ENCODE data around the gene C1QL1.

DNA sequence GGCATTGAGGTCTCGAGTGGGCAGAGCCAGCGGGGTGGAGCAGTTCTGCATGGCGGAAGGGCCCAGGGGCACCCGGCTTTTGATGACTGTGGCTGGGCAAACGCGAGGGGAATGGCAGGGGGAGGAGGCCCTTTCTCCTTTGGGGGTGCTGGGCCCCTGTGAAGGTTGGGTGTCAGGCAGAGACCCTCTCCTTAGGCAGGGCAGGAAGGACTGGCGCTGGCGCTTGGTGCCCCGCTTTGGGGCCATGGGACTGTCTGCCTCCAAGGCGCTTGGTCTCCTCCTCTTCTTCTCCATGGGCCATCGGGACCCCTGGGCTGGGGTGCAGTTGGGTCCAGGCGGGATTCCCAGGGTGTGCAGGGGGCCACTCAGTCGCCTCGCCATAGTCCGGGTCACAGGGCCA lies 40.0 kb downstream of the C1QL1 start:
- TF ChIP-seq, protein P1, sequence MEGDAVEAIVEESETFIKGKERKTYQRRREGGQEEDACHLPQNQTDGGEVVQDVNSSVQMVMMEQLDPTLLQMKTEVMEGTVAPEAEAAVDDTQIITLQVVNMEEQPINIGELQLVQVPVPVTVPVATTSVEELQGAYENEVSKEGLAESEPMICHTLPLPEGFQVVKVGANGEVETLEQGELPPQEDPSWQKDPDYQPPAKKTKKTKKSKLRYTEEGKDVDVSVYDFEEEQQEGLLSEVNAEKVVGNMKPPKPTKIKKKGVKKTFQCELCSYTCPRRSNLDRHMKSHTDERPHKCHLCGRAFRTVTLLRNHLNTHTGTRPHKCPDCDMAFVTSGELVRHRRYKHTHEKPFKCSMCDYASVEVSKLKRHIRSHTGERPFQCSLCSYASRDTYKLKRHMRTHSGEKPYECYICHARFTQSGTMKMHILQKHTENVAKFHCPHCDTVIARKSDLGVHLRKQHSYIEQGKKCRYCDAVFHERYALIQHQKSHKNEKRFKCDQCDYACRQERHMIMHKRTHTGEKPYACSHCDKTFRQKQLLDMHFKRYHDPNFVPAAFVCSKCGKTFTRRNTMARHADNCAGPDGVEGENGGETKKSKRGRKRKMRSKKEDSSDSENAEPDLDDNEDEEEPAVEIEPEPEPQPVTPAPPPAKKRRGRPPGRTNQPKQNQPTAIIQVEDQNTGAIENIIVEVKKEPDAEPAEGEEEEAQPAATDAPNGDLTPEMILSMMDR (IDR thresholded peaks at IDR 0.05; ENCODE audit: low read depth, low read length) = no peak
- TF ChIP-seq EZH2phosphoT487 (IDR thresholded peaks at IDR 0.05; ENCODE audit: low read depth) = no peak
